HG02943 (cell line): ENCODE data around the gene PRM2.
A peak's percentile ranks its signal among the peaks of the same experiment; 100 is the strongest.

Experiments used
- ATAC-seq: cut with Tn5 transposase; IDR thresholded peaks from one replicate; pipeline ENCODE4 v1.9.1; 2021; ENCODE audit warnings: mild to moderate bottlenecking, low read depth, moderate library complexity; ENCODE audit not compliant: unreplicated experiment

The PRM2 gene

DNA sequence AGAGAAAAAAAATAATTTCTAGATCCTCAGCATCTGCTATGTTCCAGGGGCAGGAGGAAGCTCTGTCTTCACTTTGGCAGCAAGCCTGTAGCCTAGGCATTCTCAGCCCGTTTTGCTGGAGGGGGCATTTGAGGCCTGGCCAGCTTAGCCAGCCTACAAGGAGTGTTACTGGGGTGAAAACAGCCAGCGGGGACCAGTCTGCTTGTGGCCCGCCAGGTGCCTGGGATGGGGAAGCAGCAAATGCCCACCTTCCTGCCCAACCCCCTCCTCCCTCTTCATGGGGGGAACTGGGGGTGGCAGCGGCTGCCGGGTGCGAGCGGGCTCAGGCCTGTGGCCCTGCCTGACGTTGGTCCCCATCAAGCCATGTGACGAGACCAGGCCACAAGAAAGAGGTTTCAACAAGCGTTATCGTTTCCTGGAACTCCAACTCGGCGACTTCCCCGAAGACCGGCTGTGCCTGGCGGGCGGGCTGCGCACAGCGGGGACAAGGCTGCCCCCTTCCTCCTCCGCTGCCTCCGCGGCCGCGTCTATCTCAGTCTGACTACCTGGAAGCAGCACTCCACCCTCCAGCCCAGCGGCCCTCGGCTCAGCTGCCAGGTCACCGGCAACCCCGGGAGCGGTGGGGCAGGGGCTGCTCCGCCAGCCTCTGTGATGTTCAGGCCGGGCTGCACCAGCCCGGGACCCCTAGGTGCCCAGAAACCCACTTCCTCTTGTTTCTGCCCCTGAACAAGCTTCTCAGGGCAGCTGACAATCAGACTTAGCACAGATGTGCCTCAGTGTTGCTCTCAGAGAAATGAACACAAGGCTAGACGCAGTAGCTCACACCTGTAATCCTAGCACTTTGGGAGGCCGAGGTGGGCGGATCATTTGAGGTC, 43.2 kb downstream of the PRM2 start:
- ATAC-seq: peak; percentile 56

DNA sequence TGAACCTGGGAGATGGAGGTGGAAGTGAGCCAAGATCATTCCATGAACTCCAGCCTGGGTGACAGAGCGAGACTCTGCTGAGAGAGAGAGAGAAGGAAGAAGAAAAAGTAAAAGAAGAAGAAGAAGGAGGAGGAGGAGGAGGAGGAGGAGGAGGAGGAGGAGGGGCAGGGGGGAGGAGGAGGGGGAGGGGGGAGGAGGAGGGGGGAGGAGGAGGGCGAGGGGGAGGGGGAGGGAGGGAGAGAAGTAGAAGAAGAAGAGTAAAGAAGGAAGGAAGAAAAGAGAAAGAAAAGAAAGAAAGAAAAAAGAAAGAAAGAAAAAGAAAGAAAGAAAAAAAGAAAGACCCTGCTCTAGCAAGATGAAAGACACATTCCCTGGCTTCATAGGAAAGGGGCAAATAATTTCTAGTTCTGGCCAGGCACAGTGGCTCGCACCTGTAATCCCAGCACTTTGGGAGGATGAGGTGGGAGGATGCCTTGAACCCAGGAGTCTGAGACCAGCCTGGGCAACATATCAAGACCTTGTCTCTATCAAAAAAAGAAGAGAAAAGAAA, 43.9 kb downstream of the PRM2 start:
- ATAC-seq: no peak

DNA sequence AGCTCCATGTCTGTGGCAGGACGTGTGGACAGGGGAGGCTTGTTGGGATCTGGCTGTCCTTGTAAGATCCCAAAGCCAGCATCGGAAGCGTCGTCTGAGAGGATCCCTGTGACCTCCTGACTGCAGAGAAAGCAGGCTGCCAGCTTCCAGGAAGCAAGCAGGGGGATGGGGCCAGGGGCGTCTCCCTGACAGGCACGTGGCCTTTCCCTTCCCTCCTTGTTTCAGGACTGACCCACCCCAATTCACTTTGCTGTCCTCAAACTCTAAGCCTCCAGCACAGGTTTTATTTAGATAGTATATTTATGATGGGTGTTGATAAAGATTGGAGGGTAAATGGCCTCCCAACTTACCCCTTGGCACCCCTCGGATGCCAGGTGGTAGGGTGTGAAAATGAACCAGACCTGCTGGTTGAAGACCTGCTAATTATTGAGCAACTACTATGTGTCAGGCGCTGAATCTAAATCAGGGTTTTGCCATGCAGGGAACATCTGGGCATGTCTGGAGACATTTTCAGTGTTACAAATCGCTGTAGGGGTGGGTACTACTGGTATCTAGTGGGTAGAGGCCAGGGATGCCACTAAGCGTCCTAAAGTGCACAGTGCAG, 44.8 kb downstream of the PRM2 start:
- no peak for ATAC-seq

- ATAC-seq: no peak
These were observed 46.4 kb downstream of the PRM2 start for GRCh38 chr16:11229906-11230305.

DNA sequence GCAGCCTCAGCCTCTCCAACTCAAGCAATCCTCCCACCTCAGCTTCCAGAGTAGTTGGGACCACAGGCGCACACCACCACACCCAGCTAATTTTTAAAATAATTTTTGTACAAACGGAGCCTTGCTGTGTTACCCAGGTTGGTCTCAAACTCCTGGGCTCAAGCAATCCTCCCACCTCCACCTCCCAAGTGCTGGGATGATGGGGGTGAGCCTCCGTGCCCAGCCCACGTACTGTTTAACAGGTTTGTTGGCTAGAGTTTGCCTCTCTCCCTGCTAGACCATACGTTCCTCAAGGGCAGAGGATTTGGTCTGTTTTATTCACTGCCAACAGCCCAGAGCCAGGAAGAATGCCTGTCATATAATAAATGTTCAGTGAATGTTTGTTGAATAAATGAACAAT, 46.8 kb downstream of the PRM2 start:
- no peak for ATAC-seq

GRCh38 chr16:11225677-11226549, 50.4 kb downstream of the PRM2 start:
- ATAC-seq: no peak
